ENCODE results near the gene MBP.

DNA sequence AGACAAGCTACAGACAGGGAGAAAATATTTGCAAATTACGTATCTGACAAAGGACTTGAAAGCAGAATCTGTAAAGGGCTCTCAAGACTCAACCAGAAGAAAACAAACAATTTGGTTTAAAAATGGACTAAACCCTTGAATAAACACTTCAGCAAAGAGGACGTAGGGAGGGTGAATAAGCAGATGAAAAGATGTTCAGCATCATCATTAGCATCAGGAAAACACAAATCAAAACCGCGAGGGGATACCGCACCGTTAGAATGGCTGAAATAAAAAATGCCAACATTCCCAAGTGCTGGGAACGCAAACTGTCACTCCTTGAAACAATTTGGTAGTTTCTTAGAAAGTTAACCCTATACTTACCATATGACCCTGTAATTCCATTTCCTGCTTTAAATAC lies 136.7 kb downstream of the MBP start:
- TF ChIP-seq, protein P1, sequence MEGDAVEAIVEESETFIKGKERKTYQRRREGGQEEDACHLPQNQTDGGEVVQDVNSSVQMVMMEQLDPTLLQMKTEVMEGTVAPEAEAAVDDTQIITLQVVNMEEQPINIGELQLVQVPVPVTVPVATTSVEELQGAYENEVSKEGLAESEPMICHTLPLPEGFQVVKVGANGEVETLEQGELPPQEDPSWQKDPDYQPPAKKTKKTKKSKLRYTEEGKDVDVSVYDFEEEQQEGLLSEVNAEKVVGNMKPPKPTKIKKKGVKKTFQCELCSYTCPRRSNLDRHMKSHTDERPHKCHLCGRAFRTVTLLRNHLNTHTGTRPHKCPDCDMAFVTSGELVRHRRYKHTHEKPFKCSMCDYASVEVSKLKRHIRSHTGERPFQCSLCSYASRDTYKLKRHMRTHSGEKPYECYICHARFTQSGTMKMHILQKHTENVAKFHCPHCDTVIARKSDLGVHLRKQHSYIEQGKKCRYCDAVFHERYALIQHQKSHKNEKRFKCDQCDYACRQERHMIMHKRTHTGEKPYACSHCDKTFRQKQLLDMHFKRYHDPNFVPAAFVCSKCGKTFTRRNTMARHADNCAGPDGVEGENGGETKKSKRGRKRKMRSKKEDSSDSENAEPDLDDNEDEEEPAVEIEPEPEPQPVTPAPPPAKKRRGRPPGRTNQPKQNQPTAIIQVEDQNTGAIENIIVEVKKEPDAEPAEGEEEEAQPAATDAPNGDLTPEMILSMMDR (IDR thresholded peaks at IDR 0.05 in 4 of 5, conservative IDR thresholded peaks at IDR 0.05 in 1 of 5), result no peak
- no peak for TF ChIP-seq POLR2A (IDR thresholded peaks at IDR 0.05)

All from gastrocnemius medialis (tissue), 4 donors.